Measurements from ENCODE around the gene MBD1.

- TF ChIP-seq YY1 (IDR thresholded peaks at IDR 0.05; ENCODE audit: insufficient read depth, insufficient read length) (no peak), ZNF274 (IDR thresholded peaks at IDR 0.05; ENCODE audit: low read depth, low read length) (no peak), SUZ12 (IDR thresholded peaks at IDR 0.05; ENCODE audit: extremely low read depth, insufficient read depth, insufficient read length) (no peak)
These were observed 18.5 kb upstream of the MBD1 start for GRCh38 chr18:50299626-50300388.

Data from NT2/D1 (cell line).